ENCODE measurements around the gene CHPF2. TPM values are rescaled to one million over a fixed set of nuclear protein-coding genes. Genes with fewer than 3 reads are reported as not detected.

CHPF2 gene
- total RNA-seq, 2 donors from 2014 or later = 39.4 to 41.6 TPM

DNA sequence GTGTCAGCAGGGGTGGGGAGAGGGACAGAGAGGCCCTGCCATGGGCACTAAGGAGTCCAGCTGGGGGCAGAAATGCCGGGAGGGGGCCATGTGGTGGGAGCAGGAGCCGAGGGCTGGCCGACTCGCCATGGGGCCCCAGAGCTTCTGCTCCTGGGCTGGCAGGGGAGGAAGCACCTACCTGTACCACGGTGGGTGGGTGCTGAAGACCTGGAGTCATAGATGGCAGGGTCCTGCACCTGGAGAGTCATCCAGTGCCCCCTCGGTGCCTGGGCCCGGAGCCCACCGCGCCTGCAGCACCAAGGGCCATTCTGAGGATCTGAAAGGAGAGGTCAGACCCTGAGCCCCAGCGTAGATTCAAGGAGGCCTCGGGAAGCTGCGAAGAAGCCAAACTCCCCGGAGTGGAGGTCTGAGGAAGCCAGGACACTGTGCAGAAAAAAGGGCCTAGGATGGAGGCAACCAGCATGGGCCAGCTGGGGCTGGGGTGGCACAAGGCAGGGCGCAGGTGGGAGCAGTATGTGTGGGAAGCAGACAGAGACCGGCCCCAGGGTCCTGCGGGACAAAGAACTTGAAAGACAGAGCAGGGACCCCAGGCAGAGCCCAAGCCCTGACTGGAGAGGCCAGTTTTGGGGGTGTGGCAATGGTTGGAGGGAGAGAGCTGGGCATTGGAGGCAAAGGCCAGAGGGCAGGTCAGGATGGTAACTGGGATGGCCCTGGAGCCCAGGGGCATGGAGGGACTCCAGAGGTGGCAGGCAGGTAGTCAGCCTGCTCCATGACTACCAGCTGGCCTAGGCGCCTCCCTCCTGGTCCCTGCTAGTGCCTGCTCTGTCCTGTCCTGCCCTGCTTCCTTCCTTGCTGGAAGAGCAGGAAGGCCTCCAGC, 42.9 kb downstream of the CHPF2 start:
- Mint-ChIP-seq H3K27me3 (peaks cover 4% of the 10 kb centered on the region), H3K4me1 (peaks cover 32% of the 10 kb centered on the region), H3K27ac (peak overlapping the region; percentile 19), H3K4me3 (peak overlapping the region; percentile 85), H3K36me3 (ENCODE audit: low read depth) (peaks cover 4% of the 10 kb centered on the region)
- no peak for DNase-seq
- no peaks in the 10 kb centered on the region for H3K9me3 ChIP-seq (ENCODE audit: control insufficient read depth, low read length, poor library complexity, severe bottlenecking)
- no peak for ATAC-seq

DNA sequence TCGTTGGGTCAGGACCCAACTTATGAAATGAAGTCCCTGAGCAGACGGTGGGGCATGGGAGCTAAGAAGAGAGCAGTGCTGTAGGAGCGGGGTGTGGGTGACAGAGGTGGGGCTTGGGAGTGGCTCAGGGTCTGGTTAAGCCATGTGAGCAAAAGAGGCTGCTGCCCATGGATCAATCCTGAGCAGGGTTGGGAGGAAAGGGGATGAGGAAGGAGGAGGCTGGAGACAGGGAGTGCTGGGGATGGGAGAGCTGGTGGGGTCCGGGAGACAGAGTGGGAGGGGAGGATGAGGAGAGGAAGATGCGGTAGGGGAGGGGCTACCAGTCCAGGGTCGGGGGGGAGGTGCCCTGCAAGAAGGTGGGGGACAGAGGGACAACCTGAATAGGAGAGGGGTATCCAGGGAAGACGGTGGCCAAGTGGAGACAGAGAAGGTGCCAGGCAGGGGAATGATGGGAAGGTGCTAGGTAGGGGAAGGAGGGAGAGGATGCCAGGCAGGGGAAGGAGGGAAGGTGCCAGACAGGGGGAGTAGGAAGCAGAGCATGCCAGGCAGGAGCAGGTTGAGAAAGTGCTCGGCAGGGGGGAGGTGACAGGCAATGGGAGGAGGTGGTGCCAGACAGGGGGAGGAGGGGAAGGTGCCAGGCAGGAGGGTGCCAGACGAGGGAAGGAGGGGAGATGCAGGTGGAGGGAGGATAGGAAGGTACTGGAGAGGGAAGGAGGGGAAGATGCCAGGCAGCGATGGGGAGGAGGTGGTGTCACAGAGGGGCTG, 43.7 kb downstream of the CHPF2 start:
- Mint-ChIP-seq H3K27me3 (peaks cover 12% of the 10 kb centered on the region), H3K27ac (peak overlapping the region; percentile 51)

DNA sequence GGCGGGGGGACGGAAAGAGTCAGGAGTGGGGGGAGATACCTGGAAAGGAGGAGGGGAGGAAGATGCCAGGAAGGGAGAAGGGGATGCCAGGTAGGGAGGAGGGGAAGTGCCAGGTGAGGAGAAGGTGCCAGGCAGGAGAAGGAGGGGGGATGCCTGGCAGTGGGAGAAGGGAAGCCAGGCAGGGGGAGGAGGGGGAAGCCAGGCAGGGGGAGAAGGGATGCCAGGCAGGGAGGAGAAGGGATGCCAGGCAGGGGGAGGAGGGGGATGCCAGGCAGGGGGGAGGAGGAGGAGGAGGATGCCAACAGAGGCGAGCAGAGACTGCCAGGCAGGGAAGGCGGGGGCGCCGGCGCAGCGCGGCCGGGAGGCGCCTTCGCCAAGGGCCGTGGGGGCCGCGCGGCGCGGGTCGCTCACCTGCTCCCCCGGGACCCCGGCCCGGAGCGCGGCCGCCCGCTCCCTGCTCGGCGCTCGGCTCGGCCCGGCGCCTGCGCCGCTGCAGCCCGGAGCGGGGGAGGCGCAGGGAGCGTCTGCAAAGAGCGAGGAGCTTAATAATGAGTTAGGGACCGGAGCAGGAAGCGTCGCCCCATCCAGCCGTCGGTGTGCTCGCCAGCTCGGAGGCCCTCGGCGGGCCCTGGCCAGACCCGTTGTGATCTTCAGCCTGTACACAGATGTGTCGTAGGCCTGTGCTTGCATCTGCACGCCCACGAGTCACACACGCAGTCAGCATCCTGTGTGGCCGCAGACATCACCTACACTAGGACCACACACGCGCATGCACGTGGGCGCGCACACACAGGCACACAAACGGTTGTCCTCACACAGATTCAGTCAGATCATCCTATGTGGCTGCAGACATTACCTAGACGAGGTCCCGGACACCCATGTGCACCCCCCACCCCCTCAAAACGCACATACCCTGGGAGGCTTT, 44.6 kb downstream of the CHPF2 start:
- peak overlapping the region; percentile 51 for H3K27ac Mint-ChIP-seq
- DNase-seq = peak in 1 of 3 donors; percentile 41
- no peaks in the 10 kb centered on the region for H3K9me3 ChIP-seq (ENCODE audit: control insufficient read depth, low read length, poor library complexity, severe bottlenecking)
- H3K4me1 Mint-ChIP-seq = peaks cover 29% of the 10 kb centered on the region
- peak overlapping the region; percentile 85 for H3K4me3 Mint-ChIP-seq
- H3K36me3 Mint-ChIP-seq (ENCODE audit: low read depth) = peaks cover 4% of the 10 kb centered on the region
- peaks cover 18% of the 10 kb centered on the region for H3K27me3 Mint-ChIP-seq
- peak; percentile 87 for ATAC-seq

More for the DNA sequence above, 43.7 kb downstream of the CHPF2 start:
- peaks cover 29% of the 10 kb centered on the region for H3K4me1 Mint-ChIP-seq
- ATAC-seq (no peak), DNase-seq (no peak)
- H3K9me3 ChIP-seq (ENCODE audit: control insufficient read depth, low read length, poor library complexity, severe bottlenecking) = no peaks in the 10 kb centered on the region
- H3K36me3 Mint-ChIP-seq (ENCODE audit: low read depth) = peaks cover 4% of the 10 kb centered on the region
- peak overlapping the region; percentile 85 for H3K4me3 Mint-ChIP-seq

DNA sequence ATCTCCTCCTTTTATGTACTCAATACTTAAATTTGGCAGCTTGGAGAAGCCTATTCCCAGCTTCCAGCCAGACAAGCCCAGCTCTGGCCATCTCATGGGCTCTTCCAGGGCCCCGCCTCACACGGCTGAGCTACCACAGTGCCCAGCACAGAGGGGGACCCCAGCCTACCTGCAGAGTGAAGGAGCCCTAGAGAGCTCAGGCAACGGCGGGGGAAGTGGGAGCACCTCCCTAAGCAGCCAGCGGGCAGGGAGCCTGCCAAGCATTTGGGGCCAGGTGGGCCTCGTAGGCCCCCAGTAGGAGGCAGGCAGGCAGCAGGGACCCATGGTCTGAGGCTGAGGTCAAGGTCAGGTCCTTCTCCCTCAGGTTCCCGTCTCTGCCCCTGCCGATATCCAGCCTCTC, 45.3 kb downstream of the CHPF2 start:
- Mint-ChIP-seq H3K4me3 (peak overlapping the region; percentile 83), H3K4me1 (peaks cover 24% of the 10 kb centered on the region), H3K36me3 (ENCODE audit: low read depth) (peaks cover 4% of the 10 kb centered on the region), H3K27me3 (peaks cover 18% of the 10 kb centered on the region), H3K27ac (peak overlapping the region; percentile 51)
- ATAC-seq = no peak
- DNase-seq = no peak
- H3K9me3 ChIP-seq (ENCODE audit: control insufficient read depth, low read length, poor library complexity, severe bottlenecking) = no peaks in the 10 kb centered on the region

- ATAC-seq = no peak
- peaks cover 4% of the 10 kb centered on the region for H3K36me3 Mint-ChIP-seq (ENCODE audit: low read depth)
- no peak for DNase-seq
- H3K27me3 Mint-ChIP-seq = peaks cover 25% of the 10 kb centered on the region
- no peak overlapping the region for H3K4me3 Mint-ChIP-seq
- H3K9me3 ChIP-seq (ENCODE audit: control insufficient read depth, low read length, poor library complexity, severe bottlenecking) = no peaks in the 10 kb centered on the region
- H3K4me1 Mint-ChIP-seq = peaks cover 20% of the 10 kb centered on the region
- no peak overlapping the region for H3K27ac Mint-ChIP-seq
Measured at GRCh38 chr7:151278949-151279348, 46.7 kb downstream of the CHPF2 start.

DNA sequence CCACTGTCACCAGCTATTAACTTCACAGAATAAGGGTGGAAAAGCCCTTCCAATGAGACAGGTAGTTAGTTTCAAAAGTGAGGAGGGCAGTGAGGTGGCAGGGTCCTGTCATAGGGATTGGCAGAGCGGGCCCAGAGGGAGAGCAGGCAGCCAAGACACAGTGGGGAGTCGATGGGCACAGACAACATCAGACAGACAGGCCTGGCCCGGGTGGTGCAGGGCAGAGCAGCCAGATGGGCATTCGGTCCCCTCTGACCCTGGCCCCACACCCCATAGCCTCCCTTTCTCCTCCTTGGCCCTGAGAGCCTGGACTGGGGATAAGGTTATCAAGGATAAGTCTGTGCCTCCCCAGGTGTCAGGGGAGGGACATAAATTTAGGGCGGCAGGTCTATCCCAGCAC, 47.6 kb downstream of the CHPF2 start:
- Mint-ChIP-seq H3K4me3 (no peak overlapping the region), H3K4me1 (peaks cover 16% of the 10 kb centered on the region), H3K27ac (no peak overlapping the region), H3K36me3 (ENCODE audit: low read depth) (peaks cover 2% of the 10 kb centered on the region), H3K27me3 (peaks cover 25% of the 10 kb centered on the region)
- DNase-seq (no peak), ATAC-seq (no peak)
- H3K9me3 ChIP-seq (ENCODE audit: control insufficient read depth, low read length, poor library complexity, severe bottlenecking) = no peaks in the 10 kb centered on the region

DNA sequence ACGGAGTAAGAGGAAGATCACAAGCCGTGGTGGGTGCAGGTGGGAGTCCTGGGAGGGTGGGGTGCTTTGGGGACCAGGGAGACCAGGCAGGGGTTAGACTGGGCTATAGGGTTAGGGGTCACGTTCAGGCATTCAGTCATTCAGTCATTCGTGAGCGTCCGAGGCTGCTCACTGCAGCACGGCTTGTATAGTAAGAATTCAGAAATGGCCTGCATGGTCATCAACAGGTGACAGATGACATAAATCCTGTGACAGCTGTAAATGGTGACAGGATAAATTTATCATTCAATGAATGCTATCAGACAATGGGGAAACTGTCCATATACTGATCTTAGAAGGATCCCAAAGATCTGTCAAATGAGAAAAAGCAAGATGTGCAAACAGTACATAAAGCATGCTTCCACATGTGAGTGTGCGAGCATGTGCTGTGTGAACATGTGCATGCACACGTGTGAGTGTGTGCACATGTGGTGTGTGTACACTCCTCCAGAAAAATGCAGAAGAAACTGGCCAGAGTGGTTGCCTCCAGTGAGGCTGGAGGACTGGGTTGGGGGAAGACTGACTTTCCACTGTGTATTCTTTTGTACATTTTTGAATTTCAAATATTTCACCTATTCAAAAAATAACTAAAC, 48.2 kb downstream of the CHPF2 start:
- no peaks in the 10 kb centered on the region for H3K9me3 ChIP-seq (ENCODE audit: control insufficient read depth, low read length, poor library complexity, severe bottlenecking)
- H3K36me3 Mint-ChIP-seq (ENCODE audit: low read depth) = peaks cover 2% of the 10 kb centered on the region
- DNase-seq = no peak
- no peak overlapping the region for H3K27ac Mint-ChIP-seq
- H3K4me3 Mint-ChIP-seq = no peak overlapping the region
- ATAC-seq = no peak
- H3K4me1 Mint-ChIP-seq = peaks cover 12% of the 10 kb centered on the region
- peaks cover 25% of the 10 kb centered on the region for H3K27me3 Mint-ChIP-seq

DNA sequence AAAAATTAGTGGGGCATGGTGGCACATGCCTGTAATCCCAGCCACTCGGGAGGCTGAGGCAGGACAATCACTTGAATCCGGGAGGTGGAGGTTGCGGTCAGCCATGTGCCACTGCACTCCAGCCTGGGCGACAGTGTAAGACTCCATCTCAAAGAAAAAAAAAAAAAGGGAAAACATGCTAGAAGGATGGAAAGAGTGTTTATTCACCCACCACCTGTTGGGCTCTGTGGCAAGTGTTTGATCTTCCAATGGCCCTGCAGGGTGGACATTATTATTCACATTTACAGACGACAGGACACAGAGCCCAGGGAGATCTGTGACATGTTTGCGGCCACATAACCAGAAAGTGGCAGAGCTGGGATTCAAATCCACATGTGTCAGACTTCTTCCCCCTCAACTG, 49.4 kb downstream of the CHPF2 start:
- DNase-seq = no peak
- Mint-ChIP-seq H3K27me3 (peaks cover 25% of the 10 kb centered on the region), H3K27ac (no peak overlapping the region), H3K36me3 (ENCODE audit: low read depth) (peaks cover 2% of the 10 kb centered on the region), H3K4me1 (peaks cover 3% of the 10 kb centered on the region), H3K4me3 (no peak overlapping the region)
- H3K9me3 ChIP-seq (ENCODE audit: control insufficient read depth, low read length, poor library complexity, severe bottlenecking) = no peaks in the 10 kb centered on the region
- ATAC-seq = no peak

DNA sequence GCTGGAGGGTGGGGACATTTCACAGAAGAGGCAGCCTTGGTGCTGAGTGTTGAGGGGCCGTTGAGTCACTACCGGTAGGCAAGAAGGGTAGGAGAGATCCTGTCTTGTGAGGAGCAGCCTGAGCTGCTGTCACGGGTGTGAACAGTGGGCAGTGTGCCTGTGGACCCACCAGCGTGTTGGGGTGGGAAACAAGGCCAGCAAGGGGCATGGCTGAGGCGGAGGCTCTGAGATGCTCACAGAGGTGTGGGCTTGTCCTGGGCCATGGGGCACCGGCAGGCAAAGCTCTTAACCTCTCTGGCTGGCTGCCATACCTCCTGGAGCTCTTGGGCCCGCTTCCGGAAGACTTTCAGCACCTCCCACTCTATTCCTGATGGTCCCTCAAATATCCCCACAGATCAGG, 49.8 kb downstream of the CHPF2 start:
- Mint-ChIP-seq H3K27ac (no peak overlapping the region), H3K4me3 (no peak overlapping the region), H3K4me1 (peaks cover 3% of the 10 kb centered on the region), H3K36me3 (ENCODE audit: low read depth) (peaks cover 2% of the 10 kb centered on the region), H3K27me3 (peaks cover 25% of the 10 kb centered on the region)
- ATAC-seq = no peak
- no peaks in the 10 kb centered on the region for H3K9me3 ChIP-seq (ENCODE audit: control insufficient read depth, low read length, poor library complexity, severe bottlenecking)
- no peak for DNase-seq

DNA sequence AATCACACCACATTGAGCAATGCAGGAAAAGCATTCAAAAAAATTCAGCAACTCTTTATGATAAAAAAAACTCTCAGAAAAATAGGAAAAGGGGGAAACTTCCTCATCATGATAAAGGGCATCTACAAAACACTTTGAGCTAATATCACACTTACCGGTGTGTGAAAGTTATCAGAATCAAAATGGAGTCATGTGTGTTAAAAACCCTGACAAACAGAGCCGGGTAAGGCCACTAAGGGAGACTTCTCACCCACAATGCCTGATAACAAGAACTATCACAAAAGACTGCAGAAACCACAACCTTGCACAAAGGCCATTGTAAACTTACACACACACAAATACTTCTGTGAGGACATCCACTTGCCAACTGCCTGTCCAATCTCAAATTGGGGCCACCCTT, 51.0 kb downstream of the CHPF2 start:
- peaks cover 3% of the 10 kb centered on the region for H3K4me1 Mint-ChIP-seq
- H3K9me3 ChIP-seq (ENCODE audit: control insufficient read depth, low read length, poor library complexity, severe bottlenecking) = no peaks in the 10 kb centered on the region
- H3K27me3 Mint-ChIP-seq = peaks cover 25% of the 10 kb centered on the region
- no peak for ATAC-seq
- H3K4me3 Mint-ChIP-seq = no peak overlapping the region
- peaks cover 2% of the 10 kb centered on the region for H3K36me3 Mint-ChIP-seq (ENCODE audit: low read depth)
- no peak overlapping the region for H3K27ac Mint-ChIP-seq
- DNase-seq = no peak

GRCh38 chr7:151286148-151286547, 53.9 kb downstream of the CHPF2 start:
- H3K27me3 Mint-ChIP-seq = peaks cover 13% of the 10 kb centered on the region
- H3K36me3 Mint-ChIP-seq (ENCODE audit: low read depth) = no peaks in the 10 kb centered on the region
- H3K27ac Mint-ChIP-seq = no peak overlapping the region
- no peaks in the 10 kb centered on the region for H3K4me1 Mint-ChIP-seq
- ATAC-seq = no peak
- H3K9me3 ChIP-seq (ENCODE audit: control insufficient read depth, low read length, poor library complexity, severe bottlenecking) = no peaks in the 10 kb centered on the region
- no peak overlapping the region for H3K4me3 Mint-ChIP-seq
- DNase-seq = no peak

Data from T-helper 17 cell (primary cell).